K562 (cell line): ENCODE measurements around the gene FMNL2. TPM values are rescaled to one million over a fixed set of nuclear protein-coding genes. Genes with fewer than 3 reads are reported as not detected.

Experiments
- TCF7 ChIP-seq: sonication (generic); IDR thresholded peaks from 2 replicates; pipeline ENCODE4 v1.6.1; 2016; ENCODE audit warnings: antibody characterized with exemption, borderline replicate concordance
- ZNF282 ChIP-seq: sonication (generic); formaldehyde crosslinking; IDR thresholded peaks from 2 replicates; pipeline ENCODE4 v1.8.1; 2023; ENCODE audit warnings: missing genetic modification reagents
- ZNF407 ChIP-seq: fragments of 450-650 bp; IDR thresholded peaks from 2 replicates; pipeline ENCODE4 v1.6.1; 2016; ENCODE audit warnings: low read depth
- ZNF584 ChIP-seq: fragments of 200-800 bp; sonication (Bioruptor generic); IDR thresholded peaks from 2 replicates; pipeline ENCODE4 v1.6.1; 2016; ENCODE audit warnings: low read depth, mild to moderate bottlenecking, missing genetic modification characterization, missing compliant biosample characterization
- ZNF75A ChIP-seq: fragments of 450-650 bp; formaldehyde crosslinking; IDR thresholded peaks from 2 replicates; pipeline ENCODE4 v1.4.0; 2020; ENCODE audit warnings: mild to moderate bottlenecking
- polyA plus RNA-seq, 8 experiments: library from polyadenylated mRNA; depleted of rRNA in 4 of 8; stranded (reverse) in 5 of 8; unstranded in 3 of 8; fragments of >200 nt; fragmentation: Nextera tagmentation in 2 of 8; fragmentation: Illumina TruSeq in 1 of 8; extraction: Ambion mirVana in 2 of 8; extraction: Trizol in 1 of 8; gene quantifications; 2 replicates each; pipeline versions ENCODE4 v1.2.1 to v1.2.3, GENCODE V29; 2011 to 2014; ENCODE audit warnings: inconsistent platforms in 1 of 8, missing spikeins in 1 of 8
- total RNA-seq, 7 experiments: library from RNA; depleted of rRNA in 6 of 7; stranded (reverse); fragments of >200 nt in 6 of 7; fragmentation: Illumina TruSeq in 2 of 7; extraction: Trizol in 2 of 7; gene quantifications; 2 replicates each; pipeline versions ENCODE4 v1.2.1 to v1.2.3, GENCODE V29; 2011 to 2021; ENCODE audit warnings: low replicate concordance in 1 of 7

FMNL2 gene
- total and polyA plus RNA-seq, 9 of the 15 experiments (the other 6 are each of a cell fraction or from before 2014, with no cell fraction given) = 0.15 to 0.49 (median 0.24) TPM; not detected in 1

- TF ChIP-seq ZNF407 = no peak
- TF ChIP-seq ZNF75A (CRISPR knock-in tag) = no peak
- TF ChIP-seq TCF7 = no peak
- no peak for TF ChIP-seq ZNF584 (CRISPR knock-in tag)
- no peak for TF ChIP-seq ZNF282
Observed at GRCh38 chr2:152410165-152410597, 75.2 kb downstream of the FMNL2 start (continued).
